Thoracic aorta (tissue), 2 donors: ENCODE results near the gene EBF3. TPM values are rescaled to one million over a fixed set of nuclear protein-coding genes. Genes with fewer than 3 reads are reported as not detected.

Source experiments
- ATAC-seq: fragments of 150-250 bp; one replicate; pipeline ENCODE4 v1.8.0; 2017; ENCODE audit warnings: low read depth; ENCODE audit not compliant: insufficient number of reproducible peaks, low FRiP score
- DNase-seq: peaks from one replicate; pipeline ENCODE4 v3.0.0-alpha.2; 2020; ENCODE audit warnings: low spot score
- H3K27ac ChIP-seq, 2 donors: fragments of 200-600 bp; sonication (generic); 1 replicate in 1 of 2; 2 replicates in 1 of 2; pipeline ENCODE4 v1.5.1; 2016; ENCODE audit warnings: mild to moderate bottlenecking in 2 of 2, moderate library complexity in 2 of 2
- H3K27me3 ChIP-seq: fragments of 200-600 bp; sonication (generic); replicated peaks from 2 replicates; pipeline ENCODE4 v1.6.0; 2016; ENCODE audit warnings: mild to moderate bottlenecking; ENCODE audit not compliant: insufficient read depth
- H3K36me3 ChIP-seq: fragments of 200-600 bp; sonication (generic); one replicate; pipeline ENCODE4 v1.5.1; 2016
- H3K4me1 ChIP-seq, 2 donors: fragments of 200-600 bp; sonication (generic); 1 replicate in 1 of 2; 2 replicates in 1 of 2; pipeline versions ENCODE4 v1.5.1 to v1.6.0; 2016; ENCODE audit warnings: low read depth in 2 of 2, mild to moderate bottlenecking in 1 of 2; ENCODE audit not compliant: control insufficient read depth in 1 of 2
- H3K4me3 ChIP-seq: fragments of 200-600 bp; sonication (generic); 2 replicates; pipeline ENCODE4 v1.5.1; 2016; ENCODE audit warnings: mild to moderate bottlenecking
- H3K9me3 ChIP-seq: fragments of 200-600 bp; sonication (generic); 2 replicates; pipeline ENCODE4 v1.5.1; 2016
- CTCF ChIP-seq: fragments of 200-600 bp; sonication (generic); IDR thresholded peaks from one replicate; pipeline ENCODE4 v1.5.1; 2019; ENCODE audit warnings: antibody characterized with exemption
- total RNA-seq, 2 donors: library from RNA; depleted of rRNA; stranded (reverse); fragments of >200 nt; gene quantifications; one replicate each; pipeline versions ENCODE4 v1.1.0 to v1.2.3, GENCODE V29; 2016

EBF3 gene
- total RNA-seq, 2 donors from 2014 or later, result 3.6 to 4.6 TPM

- no peak overlapping the region for H3K4me3 ChIP-seq
- H3K4me1 ChIP-seq, result no peaks in the 10 kb centered on the region
- H3K27me3 ChIP-seq, result no peaks in the 10 kb centered on the region
- H3K9me3 ChIP-seq, result no peaks in the 10 kb centered on the region
- TF ChIP-seq CTCF, result no peak
- no peak for ATAC-seq
- H3K27ac ChIP-seq, result no peak overlapping the region
- DNase-seq, result no peak
- no peaks in the 10 kb centered on the region for H3K36me3 ChIP-seq
These were observed 98.1 kb downstream of the EBF3 start for GRCh38 chr10:129865960-129866359.

- Histone ChIP-seq H3K27ac (no peak overlapping the region), H3K4me1 (no peaks in the 10 kb centered on the region), H3K9me3 (no peaks in the 10 kb centered on the region), H3K4me3 (no peak overlapping the region), H3K36me3 (no peaks in the 10 kb centered on the region), H3K27me3 (no peaks in the 10 kb centered on the region)
- no peak for TF ChIP-seq CTCF
- no peak for DNase-seq
- ATAC-seq, result no peak
These were observed 98.7 kb downstream of the EBF3 start for GRCh38 chr10:129865413-129865812.

- DNase-seq, result no peak
- no peak for ATAC-seq
These were observed 99.4 kb downstream of the EBF3 start for GRCh38 chr10:129864601-129865126.

GRCh38 chr10:129864082-129864481, 100.0 kb downstream of the EBF3 start:
- Histone ChIP-seq H3K27ac (no peak overlapping the region), H3K36me3 (no peaks in the 10 kb centered on the region), H3K4me3 (no peak overlapping the region), H3K27me3 (no peaks in the 10 kb centered on the region), H3K9me3 (no peaks in the 10 kb centered on the region), H3K4me1 (no peaks in the 10 kb centered on the region)
- ATAC-seq (no peak), DNase-seq (no peak)
- TF ChIP-seq CTCF, result no peak

More at GRCh38 chr10:129864601-129865126, 99.4 kb downstream of the EBF3 start:
- TF ChIP-seq CTCF, result no peak
- Histone ChIP-seq H3K27me3 (no peaks in the 10 kb centered on the region), H3K27ac (no peak overlapping the region), H3K36me3 (no peaks in the 10 kb centered on the region), H3K9me3 (no peaks in the 10 kb centered on the region), H3K4me1 (no peaks in the 10 kb centered on the region), H3K4me3 (no peak overlapping the region)

- Histone ChIP-seq H3K4me3 (no peak overlapping the region), H3K27ac (no peak overlapping the region), H3K27me3 (no peaks in the 10 kb centered on the region), H3K9me3 (no peaks in the 10 kb centered on the region), H3K36me3 (no peaks in the 10 kb centered on the region), H3K4me1 (no peaks in the 10 kb centered on the region)
- ATAC-seq (no peak), DNase-seq (no peak)
- TF ChIP-seq CTCF, result no peak
These were observed 100.8 kb downstream of the EBF3 start for GRCh38 chr10:129863201-129863663.
